GM15510 (cell line): ENCODE measurements around the gene SNCB.

Experiments used
- POLR2A ChIP-seq: IDR thresholded peaks from 3 replicates; pipeline ENCODE4 v1.6.1; 2011; ENCODE audit warnings: borderline replicate concordance; ENCODE audit not compliant: insufficient read length; ENCODE audit errors: extremely low read depth

SNCB gene

DNA sequence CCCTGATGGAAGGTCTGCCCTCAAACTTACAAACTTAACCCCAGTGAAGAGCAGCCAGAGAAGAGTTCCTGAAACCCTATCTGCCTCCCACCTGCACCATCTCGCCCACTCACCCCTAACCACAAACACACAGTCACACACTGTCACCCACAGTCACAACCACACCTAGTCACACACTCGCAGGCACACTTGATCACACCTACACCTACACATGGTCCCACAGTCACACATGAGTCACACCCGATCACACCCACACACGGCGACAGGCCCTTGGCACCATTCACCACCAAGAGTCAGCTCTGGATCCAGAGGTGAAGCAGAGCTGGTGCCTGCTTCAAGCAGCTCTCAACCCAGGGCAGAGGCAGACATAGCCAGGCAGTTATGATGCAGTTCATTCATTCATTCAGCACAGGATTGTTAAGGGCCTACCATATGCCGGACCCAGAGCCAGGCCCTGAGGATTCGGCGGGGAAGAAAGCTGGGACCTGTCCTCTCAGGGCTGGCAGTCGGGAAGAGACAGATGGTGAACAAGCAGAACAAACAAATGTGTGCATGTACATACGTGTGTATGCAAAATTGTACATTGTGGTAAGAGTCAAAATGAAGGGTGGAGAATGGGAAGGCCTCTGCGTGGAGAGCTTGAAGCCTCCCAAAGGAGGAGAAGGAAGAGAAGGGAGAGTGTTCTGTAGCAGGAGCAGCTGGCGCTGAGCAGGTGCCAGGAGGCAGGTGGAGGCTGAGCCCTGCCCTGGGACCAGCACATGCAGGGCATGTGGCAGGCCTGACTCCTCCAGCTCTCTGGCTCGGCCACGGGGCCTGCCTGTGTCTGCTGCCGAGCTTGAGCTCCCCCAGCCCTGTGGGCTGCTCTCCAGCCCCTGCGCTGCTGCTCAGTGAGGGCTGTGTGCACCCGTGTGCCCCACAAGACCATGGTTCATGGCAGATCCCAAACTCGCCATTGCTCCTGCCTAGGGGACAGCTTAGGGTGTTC is 23.4 kb upstream of the SNCB start:
- TF ChIP-seq POLR2A: no peak

DNA sequence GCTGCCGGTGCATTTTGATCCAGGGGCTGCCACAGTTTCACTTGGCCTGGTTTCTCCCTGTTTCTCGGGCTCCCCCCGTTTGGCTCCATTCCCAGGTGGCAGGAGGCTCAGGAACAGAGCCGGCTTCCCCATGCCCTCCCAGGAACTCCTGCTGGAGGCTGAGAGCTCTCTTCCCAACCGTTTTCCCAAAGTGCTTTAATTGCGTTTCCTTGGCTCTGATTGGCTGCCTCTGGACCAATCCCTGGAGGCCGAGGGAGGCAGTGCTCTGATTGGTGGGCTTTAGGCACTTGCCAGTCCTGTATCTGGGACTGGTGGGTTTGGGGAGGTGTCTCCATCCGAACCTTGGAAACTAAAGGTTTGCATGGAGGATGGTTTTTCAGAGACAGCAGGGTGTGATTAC is 21.8 kb upstream of the SNCB start:
- TF ChIP-seq POLR2A: no peak

DNA sequence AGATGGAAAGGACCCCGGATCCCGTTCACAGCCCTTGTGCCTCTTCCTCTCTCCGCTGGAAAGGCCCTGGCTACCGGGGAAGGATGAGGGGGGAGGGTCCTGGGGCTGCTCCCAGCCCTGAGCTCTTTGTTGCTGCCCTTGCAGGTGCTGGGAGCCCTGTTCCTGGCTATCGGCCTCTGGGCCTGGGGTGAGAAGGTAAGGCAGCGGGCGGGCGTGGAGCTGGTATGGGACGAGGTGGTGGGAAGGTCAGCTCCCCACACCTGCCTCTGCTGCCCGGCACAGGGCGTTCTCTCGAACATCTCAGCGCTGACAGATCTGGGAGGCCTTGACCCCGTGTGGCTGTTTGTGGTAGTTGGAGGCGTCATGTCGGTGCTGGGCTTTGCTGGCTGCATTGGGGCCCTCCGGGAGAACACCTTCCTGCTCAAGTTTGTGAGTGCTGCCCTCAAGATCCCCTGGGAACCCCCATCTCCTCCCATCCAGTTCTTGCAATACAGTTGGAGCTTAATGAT is 21.2 kb upstream of the SNCB start:
- TF ChIP-seq POLR2A: no peak

DNA sequence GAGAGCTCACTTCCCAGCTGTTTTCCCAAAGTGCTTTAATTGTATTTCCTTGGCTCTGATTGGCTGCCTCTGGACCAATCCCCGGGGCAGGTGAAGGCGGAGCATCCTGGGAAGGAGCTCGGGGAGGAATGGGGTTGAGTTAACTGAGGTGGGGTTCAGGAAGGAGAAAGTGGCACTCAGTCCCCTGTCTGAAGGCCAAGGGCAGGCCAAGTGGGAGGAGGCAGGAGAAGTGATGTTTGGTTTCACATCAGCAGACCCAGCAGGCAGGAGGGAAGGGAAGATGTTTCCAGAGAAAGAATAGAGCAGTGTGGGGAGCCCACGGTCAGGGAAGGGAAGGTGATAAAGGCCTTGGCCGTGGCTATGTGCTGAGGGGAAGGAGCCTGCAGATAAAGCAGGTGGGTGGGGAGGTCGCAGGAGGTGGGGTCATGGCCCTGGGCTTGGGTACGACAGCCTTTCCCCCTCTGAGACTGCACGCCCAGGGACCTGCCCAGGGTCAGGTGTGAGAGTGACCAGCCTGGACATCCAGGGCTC is 20.1 kb upstream of the SNCB start:
- no peak for TF ChIP-seq POLR2A

DNA sequence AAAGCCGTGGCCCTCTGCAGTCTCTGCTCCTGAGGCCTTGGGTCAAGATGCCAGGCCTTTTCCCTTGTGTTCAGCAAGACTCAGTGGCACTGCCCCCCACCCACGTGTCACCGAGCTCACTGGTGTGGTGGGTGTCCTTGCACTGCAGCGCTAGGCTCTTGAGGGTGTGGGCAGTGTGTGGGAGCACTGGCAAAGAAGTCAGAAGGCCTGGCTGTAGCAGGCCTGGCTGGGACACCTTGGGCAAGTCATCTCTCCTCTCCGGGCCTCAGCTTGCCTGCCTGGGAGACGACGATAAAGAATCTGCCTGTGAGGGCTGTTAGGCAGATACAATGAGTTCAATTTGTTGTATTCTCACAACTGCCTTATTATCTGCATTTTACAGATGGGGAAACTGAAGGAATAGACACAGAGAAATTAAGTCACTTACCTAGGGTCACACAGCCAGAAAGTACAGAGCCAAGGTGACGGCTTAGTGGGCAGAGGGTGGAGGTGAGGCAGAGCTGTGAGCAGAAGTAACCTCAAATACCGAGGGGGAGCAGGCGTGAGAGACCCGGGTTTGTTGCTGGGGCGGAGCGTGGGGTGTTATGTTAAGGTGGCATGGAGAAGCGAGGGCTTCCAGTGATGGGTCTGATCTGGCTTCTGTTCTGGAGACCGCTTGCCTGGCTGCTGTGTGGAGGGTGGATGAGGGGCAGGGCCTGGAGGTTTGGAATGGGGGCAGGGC is 18.3 kb upstream of the SNCB start:
- no peak for TF ChIP-seq POLR2A

DNA sequence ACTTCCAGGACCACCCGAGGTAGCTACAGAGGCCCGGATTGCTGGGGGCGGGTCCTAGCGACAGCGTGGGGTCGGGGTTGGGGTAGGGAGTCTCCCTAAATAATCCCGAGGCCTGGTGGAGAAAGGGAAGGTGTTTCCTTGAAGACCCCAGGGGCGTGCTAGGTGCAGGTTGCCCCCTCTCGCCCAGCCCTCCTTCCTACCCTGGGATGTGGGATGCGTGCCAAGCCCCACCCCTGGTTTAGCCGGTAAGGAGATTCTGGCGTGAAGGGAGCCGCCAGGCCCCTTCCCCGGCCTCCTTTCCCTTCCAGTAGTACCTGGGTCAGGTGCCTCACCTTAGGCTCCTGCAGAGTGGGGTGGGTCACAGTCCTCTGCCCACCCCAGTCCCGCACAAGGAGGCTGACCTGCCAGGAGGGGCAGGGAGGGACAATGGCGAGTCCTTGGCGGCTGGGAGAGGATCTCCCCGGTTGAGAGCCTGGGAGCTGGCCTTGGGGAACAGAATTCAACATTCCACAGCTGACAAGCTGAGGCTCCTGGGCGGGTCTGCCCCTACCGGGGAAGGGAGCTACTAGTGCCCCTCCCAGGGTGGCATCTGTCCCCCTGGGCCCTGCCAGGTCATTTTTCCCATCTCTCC is 17.6 kb upstream of the SNCB start:
- TF ChIP-seq POLR2A: no peak

DNA sequence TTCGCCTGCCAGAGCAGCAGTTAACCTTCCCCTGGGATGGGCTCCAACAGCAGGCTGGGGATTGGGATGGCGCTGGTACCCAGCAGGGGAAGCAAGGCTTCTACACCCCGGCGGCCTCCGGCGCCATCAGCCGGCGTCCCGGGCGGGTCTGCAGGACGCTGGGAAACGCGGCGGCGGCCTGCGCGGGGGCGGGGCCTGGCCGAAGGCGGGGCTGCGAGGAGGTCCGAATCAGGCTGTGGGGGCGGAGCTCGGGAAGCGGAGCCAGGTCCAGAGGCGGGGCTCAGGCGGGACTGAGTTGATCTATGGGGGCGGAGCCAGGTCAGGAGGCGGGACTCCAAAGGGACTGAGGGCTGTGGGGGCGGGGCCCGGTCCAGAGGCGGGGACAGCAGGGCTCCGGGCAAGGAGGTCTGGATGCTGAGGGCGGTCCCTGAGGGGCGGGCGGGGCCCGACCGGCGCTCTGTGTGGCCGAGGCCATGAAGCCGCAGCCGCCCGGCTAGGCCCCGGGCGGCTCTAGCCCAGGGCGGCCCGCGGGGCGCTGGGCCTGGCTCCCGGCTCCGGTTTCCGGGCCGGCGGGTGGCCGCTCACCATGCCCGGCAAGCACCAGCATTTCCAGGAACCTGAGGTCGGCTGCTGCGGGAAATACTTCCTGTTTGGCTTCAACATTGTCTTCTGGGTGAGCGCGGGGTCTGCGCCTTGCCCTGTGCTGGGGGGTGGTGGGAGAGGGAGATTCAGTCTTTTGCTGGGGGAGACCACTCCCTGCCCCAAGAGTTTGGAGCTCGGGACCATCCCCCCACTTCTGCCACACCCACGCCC is 16.9 kb upstream of the SNCB start, which contains the start of gene TSPAN17:
TSS of gene TSPAN17 (plus strand) at position 455 of the 813 bp plus-strand sequence. CDS start at position 587, 132 bp downstream.
- peak; percentile 91 for TF ChIP-seq POLR2A

DNA sequence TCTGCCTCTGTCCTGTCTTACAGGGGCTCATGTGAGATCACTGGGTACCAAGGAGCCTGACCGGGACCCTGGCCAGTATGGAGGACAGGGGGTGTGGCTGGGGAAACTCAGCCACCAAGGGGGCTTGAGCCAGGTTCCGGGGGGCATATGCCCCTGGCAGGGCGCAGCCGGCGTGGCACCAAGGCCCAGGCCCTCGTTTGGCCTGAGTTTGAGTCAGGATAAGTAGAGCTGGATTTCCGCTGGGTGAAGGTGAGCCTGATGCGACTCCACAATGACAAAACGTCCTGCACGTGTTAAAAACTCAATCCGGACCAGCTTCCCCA is 16.3 kb upstream of the SNCB start:
- no peak for TF ChIP-seq POLR2A

DNA sequence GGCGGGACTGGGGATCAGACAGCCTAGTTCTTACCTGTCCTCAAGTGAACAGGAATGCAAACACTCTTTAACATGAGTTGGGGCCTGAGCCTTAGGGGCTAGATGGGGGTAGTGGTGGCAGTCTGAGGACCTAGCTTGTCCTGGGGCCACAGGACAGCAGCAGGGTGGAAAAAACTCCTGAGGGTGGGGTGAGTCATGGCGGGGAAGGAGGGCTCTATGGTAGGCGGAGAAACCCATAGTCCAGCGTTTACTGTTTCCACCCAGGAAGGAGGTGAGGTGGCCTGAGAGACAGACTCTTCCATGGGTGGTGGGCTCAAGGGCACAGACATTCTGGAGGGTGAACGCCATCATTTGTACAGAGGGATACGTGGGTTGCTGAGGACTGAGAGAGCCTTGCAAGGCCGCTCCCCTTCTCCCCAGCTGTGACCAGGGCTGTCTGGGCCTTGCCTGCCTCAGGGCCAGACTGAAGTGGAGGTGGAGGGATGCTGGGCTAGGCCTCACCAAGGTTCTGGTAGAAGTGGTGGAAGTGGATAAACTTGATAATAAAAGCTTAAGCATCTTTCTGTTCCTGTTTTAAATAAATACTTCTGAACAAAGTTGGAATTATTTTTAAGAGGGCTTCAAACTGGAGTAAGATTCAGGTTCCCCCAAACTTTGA is 15.8 kb upstream of the SNCB start:
- no peak for TF ChIP-seq POLR2A

DNA sequence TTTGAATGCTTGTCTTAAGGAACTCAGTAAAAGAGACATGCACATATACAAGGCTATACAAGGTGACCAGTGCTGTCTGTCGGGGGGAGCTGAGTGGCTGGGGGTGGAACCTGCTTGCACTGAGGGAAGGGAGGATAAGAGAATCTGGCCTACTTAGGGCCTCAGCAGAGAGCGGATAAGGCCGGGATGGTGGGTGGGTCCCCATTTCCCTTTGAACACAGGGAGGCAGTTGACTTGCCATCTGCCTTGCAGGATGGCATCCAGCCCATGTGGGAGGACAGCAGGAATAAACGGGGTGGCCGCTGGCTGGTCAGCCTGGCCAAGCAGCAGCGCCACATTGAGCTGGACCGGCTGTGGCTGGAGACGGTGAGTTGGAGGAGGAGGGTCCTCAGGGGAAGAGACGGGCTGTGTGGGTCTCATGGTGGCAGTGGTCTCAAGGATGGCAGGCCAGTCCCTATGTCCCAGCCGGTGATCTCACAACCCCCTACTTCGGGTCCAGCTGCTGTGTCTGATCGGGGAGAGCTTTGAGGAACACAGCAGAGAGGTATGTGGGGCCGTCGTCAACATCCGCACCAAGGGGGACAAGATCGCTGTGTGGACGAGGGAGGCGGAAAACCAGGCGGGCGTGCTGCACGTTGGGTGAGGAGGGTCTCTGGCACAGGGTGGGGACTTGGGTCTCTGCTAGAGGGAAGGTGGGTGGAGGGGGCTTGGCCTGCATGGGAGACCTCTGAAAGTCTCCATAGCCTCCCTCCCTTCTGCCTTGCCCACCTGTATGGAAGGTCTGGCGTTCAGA is 14.7 kb upstream of the SNCB start:
- TF ChIP-seq POLR2A: no peak

DNA sequence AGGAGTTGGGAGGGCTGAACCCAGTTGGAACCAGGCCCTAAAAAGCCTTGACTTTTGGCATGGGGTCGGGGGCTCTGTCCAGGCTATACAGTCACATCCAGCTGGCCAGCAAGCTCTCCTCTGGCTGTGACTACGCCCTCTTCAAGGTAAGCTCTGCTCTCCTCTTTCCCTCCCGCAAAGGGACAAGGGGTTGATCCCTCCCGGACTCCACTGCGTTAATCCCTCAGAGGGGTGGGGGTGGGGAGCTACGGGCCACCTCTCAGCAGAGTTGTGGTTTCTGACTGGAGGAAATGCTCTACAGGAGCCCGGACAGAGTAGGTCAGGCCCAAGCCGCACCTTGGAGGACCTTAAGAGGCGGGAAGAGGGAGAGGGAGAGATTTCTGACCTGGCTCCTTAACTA is 14.0 kb upstream of the SNCB start:
- TF ChIP-seq POLR2A: no peak

DNA sequence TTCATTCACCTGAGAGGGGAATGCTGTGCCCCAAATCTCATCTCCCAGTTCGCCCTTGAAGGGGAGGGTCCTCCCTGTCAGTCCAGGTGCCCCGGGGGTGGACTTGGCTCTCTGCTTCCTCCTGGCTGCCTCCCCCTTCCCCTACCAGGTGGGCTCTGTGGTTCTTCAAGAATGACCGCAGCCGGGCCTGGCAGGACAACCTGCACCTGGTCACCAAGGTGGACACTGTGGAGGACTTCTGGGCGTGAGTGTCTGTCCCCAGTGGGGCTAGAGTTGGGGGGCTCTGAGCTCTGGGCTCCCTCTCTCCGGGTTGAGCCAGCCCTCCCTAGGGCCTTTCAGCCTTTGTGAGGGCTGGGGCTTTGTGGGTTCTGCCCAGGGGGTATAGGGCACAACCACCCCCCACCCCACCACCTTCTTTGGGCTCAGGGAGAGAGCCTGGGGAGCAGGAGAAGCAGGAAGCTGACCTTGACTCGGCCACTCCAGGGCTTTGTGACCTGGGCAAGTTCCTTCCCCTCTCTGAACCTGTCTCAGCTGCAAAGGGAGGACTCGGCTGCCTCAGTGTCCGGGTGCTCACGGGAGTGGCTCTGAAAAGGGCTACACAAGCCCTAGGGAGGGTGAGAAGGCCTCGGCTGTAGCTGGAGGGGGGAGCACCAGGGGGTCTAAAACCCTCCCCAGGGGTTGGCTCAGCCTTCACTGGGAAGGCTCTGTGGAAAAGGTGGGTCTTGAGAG is 13.3 kb upstream of the SNCB start:
- TF ChIP-seq POLR2A: no peak
